ENCODE measurements around the gene DENND5A.
A peak's percentile ranks its signal among the peaks of the same experiment; 100 is the strongest.
"Not testable (repeated sequence)": the region's sequence is repeated elsewhere in the genome, so short reads cannot be mapped to it uniquely, and the experiment has no call there.

The DENND5A gene

DNA sequence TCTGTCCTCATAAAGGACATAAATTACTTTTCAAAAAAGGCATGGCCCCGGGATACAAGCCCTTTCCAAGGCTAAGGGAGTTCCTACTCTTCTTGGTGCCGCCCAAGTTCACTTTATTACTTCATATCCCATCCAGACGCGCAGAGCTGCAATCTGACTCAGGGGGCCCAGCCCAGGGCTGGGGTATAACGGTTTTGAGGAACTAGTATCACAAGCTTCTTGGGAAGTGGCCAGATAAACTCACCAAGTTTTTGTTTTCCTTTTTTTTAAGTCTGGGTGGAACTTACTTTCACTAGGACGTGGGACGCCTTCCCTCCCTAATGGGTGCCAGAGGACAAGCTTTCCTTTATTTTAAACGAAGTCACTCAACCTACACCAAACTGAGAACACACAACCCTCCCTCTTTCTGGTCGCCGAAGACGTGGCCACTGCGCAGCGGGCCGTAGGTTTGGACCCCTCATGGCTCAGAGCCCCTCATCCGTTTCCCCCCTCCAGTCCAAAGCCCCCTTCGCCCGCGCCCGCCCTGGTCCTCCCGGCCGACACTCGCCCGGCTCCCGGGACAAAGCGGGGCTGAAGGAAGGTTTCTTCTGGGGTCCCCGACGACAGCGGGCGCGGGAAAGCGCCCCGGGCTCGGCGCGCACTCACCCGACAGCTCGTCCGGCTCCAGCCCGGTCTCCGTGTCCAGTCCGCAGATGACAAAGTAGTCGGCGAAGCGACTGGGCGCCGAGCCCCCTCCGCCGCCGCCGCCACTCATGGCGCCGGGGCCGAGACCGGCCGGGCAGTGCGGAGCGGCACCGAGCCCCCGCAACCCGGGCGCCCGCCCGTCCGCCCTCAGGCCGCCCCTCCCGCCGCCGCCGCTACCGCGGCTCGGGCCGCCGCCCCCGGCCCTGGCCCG is 587 bp downstream of the DENND5A start:
- peak; percentile 47 for DNase-seq (ENCODE audit: low spot score)

DNA sequence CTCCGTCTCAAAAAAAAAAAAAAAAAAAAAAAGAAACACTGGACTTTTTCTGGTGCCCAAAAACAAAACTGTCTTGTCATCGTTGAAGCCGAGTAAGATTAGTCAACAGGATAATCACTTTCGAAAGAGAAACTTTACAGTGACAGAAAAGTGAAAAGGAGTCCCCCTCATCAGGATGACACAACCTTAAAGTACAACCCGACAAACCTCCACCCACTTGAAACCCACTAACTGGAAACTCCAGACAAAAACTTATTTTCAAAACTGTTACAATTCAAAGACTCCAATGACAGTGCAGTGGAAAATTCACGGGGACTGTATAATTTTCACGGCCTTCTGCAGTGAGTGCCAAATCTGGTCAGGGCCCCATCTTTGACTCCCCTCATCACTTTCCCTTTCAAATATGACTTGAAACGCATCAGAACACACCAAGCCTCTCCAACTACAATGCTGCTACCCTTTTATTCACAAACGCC is 1.3 kb downstream of the DENND5A start:
- DNase-seq (ENCODE audit: low spot score) = peak; percentile 53

- not testable (repeated sequence) for DNase-seq (ENCODE audit: low spot score)
Measured at GRCh38 chr11:9260838-9261146, 4.4 kb downstream of the DENND5A start.

GRCh38 chr11:9259981-9260837 is 4.9 kb downstream of the DENND5A start:
- no peak for DNase-seq (ENCODE audit: low spot score)

DNA sequence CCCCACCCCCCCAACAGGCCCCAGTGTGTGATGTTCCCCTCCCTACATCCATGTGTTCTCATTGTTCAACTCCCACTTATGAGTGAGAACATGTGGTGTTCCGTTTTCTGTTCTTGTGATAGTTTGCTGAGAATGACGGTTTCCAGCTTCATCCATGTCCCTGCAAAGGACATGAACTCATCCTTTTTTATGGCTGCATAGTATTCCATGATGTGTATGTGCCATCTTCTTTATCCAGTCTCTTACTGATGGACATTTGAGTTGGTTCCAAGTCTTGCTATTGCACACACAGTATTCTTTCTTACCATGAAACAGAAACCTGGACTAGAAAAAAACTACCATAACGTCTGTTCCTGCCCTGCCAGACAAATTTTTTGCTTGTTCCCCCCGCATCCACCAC is 6.9 kb downstream of the DENND5A start:
- DNase-seq (ENCODE audit: low spot score) = not testable (repeated sequence)

DNA sequence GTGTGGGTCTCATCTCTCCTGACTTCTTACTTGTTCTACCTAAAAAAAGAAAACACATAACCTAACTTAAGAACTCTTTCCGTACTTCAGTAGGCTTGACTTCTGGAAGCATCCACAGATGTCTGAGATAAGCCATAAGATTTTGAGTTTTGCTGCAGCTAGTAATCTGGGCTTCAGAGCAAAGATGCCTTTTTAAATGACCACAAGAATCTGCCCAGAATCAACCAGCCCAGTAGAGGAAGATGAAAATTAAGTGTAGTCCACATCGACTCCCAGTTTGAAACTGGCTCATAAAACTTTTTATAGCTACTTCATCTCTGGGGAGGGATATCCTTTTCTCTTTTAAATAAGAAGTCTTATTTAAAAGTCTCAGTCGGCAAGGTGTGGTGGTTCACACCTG is 10.7 kb downstream of the DENND5A start:
- no peak for DNase-seq (ENCODE audit: low spot score)

- DNase-seq (ENCODE audit: low spot score) = no peak
Measured at GRCh38 chr11:9253086-9253485, 12.1 kb downstream of the DENND5A start.

- no peak for DNase-seq (ENCODE audit: low spot score)
Measured at GRCh38 chr11:9251311-9251710, 13.8 kb downstream of the DENND5A start.

- no peak for DNase-seq (ENCODE audit: low spot score)
Measured at GRCh38 chr11:9250139-9250582, 15.0 kb downstream of the DENND5A start.

DNA sequence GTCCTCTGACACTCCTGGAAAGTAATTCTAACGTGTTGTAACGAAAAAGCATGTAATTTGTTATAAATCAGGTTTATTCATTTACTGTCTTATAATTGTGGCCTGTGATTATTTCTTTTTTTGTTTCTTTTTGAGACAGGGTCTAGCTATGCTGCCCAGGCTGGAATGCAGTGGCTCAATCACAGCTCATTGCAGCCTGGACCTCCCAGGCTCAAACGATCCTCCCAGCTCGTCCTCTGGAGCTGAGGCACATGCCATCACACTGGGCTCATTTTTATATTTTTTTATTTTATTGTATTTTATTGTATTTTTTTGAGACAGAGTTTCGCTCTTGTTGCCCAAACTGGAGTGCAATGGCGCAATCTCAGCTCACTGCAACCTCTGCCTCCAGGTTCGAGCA is 15.9 kb downstream of the DENND5A start:
- no peak for DNase-seq (ENCODE audit: low spot score)

GRCh38 chr11:9247863-9248262 is 17.3 kb downstream of the DENND5A start:
- DNase-seq (ENCODE audit: low spot score) = no peak

- DNase-seq (ENCODE audit: low spot score) = not testable (repeated sequence)
Measured at GRCh38 chr11:9236242-9236641, 28.9 kb downstream of the DENND5A start.

GRCh38 chr11:9232482-9232881 is 32.7 kb downstream of the DENND5A start:
- no peak for DNase-seq (ENCODE audit: low spot score)

GRCh38 chr11:9231848-9232177 is 33.3 kb downstream of the DENND5A start:
- DNase-seq (ENCODE audit: low spot score) = no peak

DNA sequence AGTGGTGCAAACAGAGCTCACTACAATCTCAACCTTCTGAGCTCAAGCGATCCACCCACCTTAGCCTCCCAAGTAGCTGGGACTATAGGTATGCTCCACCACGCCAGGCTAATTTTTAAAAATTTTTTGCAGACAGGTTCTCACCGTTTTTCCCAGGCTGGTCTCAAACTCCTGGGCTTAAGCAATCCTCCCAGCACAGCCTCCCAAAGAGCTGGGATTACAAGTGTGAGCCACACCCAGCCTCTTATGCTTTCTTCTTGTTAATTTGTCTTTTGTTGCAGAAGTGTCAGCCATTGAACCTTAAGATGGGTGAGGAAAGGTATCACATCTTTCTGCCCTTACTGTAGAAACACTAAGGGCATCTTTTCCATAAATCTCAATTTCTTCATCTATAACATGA is 34.9 kb downstream of the DENND5A start:
- DNase-seq (ENCODE audit: low spot score) = no peak

- no peak for DNase-seq (ENCODE audit: low spot score)
Measured at GRCh38 chr11:9228091-9228490, 37.1 kb downstream of the DENND5A start.

DNA sequence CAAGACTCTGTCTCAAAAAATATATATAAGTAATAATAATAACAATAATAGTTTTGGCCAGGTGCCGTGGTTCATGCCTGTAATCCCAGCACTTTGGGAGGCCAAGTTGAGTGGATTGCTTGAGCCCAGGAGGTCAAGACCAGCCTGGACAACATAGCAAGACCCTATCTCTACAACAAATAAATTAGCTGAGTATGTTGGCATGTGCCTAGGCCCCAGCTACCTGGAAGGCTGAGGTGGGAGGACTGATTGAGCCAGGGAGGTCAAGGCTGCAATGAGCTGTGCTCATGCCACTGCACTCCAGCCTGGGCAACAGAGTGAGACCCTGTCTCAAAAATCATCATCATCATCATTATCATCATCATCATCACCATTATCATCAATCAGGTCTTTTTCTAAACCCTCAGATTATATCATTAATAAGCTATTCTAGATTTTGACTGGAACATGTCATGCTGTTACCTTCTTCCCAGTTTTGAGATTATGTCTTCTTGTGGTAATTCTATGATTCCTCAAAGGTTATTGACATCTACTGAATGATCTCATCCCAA is 39.3 kb downstream of the DENND5A start:
- no peak for DNase-seq (ENCODE audit: low spot score)

DNA sequence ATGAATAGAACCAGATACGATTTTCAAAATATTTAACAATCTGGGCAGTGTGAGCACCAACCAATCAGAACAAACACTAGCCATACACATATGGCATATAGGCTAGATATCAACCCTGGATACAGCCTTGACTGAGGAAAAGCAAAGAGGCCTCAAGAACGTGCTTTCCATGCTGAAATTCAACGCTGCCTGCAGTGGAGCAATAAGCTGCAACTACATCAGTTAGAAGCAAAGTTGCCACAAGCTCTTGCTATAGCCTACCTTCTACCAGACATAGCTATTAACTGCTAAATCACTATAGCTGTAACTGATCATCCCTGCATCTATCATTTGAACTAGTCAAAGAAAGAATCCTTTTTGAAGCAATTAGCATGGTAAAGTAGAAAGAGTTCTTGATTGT is 42.5 kb downstream of the DENND5A start:
- DNase-seq (ENCODE audit: low spot score) = no peak

DNA sequence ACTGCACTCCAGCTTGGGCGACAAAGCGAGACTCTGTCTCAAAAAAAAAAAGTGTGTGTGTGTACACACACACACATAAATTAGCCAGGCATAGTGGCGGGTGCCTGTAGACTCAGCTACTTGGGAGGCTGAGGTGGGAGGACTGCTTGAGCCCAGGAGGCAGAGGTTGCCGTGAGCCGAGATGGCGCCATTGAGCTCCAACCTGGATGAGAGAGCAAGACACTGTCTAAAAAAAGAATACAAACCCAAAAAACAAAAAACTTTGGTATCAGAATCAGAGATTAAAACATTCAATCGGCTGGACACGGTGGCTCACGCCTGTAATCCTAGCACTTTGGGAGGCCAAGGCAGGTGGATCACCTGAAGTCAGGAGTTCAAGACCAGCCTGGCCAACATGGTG is 44.3 kb downstream of the DENND5A start:
- not testable (repeated sequence) for DNase-seq (ENCODE audit: low spot score)

GRCh38 chr11:9219572-9219971 is 45.6 kb downstream of the DENND5A start:
- no peak for DNase-seq (ENCODE audit: low spot score)

DNA sequence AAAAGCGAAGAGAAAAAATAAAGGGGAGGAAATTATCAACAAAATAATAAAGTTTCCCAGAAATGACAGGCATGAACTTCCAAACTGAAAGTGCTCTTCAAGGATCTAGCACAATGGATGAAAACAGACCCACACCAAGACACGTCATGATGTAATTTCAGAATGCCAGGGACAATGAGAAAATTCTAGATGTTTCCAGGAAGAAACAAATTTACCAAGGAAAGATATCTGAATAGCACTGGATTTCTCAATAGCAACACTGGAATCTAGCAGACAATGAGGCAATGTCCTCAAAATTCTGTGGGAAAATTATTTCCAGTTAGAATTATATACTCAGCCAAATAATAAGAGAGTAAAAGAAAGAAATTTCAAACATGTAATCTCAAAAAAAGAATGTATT is 46.0 kb downstream of the DENND5A start:
- DNase-seq (ENCODE audit: low spot score) = no peak

GRCh38 chr11:9214765-9215164 is 50.4 kb downstream of the DENND5A start:
- DNase-seq (ENCODE audit: low spot score) = no peak

- no peak for DNase-seq (ENCODE audit: low spot score)
Measured at GRCh38 chr11:9211322-9211721, 53.8 kb downstream of the DENND5A start.
